GM12878 (cell line): Measurements from ENCODE around the gene SEMA3A.

ENCODE experiments used
- BCL3 ChIP-seq: IDR thresholded peaks from 2 replicates; pipeline ENCODE4 v1.6.1; 2011; ENCODE audit warnings: borderline replicate concordance, low read depth, mild to moderate bottlenecking, moderate library complexity, low read length; ENCODE audit not compliant: insufficient read depth, poor library complexity, severe bottlenecking
- JUNB ChIP-seq: IDR thresholded peaks from 2 replicates; pipeline ENCODE4 v1.6.1; 2016; ENCODE audit warnings: antibody characterized with exemption, mild to moderate bottlenecking
- MAX ChIP-seq: IDR thresholded peaks from 2 replicates; pipeline ENCODE4 v1.6.1; 2012; ENCODE audit warnings: low read depth, low read length, improper control_type of control experiment
- TF ChIP-seq, protein P1 (sequence below), 3 experiments: IDR thresholded peaks in 2 of 3; conservative IDR thresholded peaks in 1 of 3; 2 replicates each; pipeline ENCODE4 v1.5.1; 2011; ENCODE audit warnings: low read depth in 3 of 3, low read length in 3 of 3, mild to moderate bottlenecking in 3 of 3, control low read depth in 2 of 3, moderate library complexity in 2 of 3, inconsistent platforms in 1 of 3, mixed read lengths in 1 of 3; ENCODE audit not compliant: control insufficient read depth in 2 of 3, insufficient read depth in 1 of 3; ENCODE audit errors: extremely low read depth in 1 of 3
- TF ChIP-seq, protein P2 (sequence below): fragments of 150-350 bp; IDR thresholded peaks from 2 replicates; pipeline ENCODE4 v1.6.1; 2014; ENCODE audit warnings: mild to moderate bottlenecking, low read depth, low read length

- TF ChIP-seq, protein P1, sequence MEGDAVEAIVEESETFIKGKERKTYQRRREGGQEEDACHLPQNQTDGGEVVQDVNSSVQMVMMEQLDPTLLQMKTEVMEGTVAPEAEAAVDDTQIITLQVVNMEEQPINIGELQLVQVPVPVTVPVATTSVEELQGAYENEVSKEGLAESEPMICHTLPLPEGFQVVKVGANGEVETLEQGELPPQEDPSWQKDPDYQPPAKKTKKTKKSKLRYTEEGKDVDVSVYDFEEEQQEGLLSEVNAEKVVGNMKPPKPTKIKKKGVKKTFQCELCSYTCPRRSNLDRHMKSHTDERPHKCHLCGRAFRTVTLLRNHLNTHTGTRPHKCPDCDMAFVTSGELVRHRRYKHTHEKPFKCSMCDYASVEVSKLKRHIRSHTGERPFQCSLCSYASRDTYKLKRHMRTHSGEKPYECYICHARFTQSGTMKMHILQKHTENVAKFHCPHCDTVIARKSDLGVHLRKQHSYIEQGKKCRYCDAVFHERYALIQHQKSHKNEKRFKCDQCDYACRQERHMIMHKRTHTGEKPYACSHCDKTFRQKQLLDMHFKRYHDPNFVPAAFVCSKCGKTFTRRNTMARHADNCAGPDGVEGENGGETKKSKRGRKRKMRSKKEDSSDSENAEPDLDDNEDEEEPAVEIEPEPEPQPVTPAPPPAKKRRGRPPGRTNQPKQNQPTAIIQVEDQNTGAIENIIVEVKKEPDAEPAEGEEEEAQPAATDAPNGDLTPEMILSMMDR (IDR thresholded peaks at IDR 0.05 in 2 of 3, conservative IDR thresholded peaks at IDR 0.05 in 1 of 3; ENCODE audit: control insufficient read depth in 2 of 3, extremely low read depth in 1 of 3, insufficient read depth in 1 of 3, low read depth in 3 of 3, low read length in 3 of 3), result no peak
- TF ChIP-seq BCL3, result no peak
- no peak for TF ChIP-seq JUNB
- no peak for TF ChIP-seq MAX
- TF ChIP-seq, protein P2, sequence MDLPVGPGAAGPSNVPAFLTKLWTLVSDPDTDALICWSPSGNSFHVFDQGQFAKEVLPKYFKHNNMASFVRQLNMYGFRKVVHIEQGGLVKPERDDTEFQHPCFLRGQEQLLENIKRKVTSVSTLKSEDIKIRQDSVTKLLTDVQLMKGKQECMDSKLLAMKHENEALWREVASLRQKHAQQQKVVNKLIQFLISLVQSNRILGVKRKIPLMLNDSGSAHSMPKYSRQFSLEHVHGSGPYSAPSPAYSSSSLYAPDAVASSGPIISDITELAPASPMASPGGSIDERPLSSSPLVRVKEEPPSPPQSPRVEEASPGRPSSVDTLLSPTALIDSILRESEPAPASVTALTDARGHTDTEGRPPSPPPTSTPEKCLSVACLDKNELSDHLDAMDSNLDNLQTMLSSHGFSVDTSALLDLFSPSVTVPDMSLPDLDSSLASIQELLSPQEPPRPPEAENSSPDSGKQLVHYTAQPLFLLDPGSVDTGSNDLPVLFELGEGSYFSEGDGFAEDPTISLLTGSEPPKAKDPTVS, result no peak
Observed at GRCh38 chr7:84112771-84113170, 81.8 kb downstream of the SEMA3A start.
